OCI-LY1 (cell line): ENCODE data around the gene NEU3.
"Not testable (repeated sequence)": the region's sequence is repeated elsewhere in the genome, so short reads cannot be mapped to it uniquely, and the experiment has no call there.

Source experiments
- H2AFZ ChIP-seq: fragments of 200-600 bp; sonication (generic), shearing (Covaris generic); 2 replicates; pipeline ENCODE4 v1.6.0; 2014; ENCODE audit warnings: antibody characterized with exemption, mild to moderate bottlenecking, low read length
- H3F3A ChIP-seq: fragments of 200-600 bp; sonication (generic), shearing (Covaris generic); 2 replicates; pipeline ENCODE4 v1.6.0; 2014; ENCODE audit warnings: mild to moderate bottlenecking, antibody characterized with exemption, low read length, moderate library complexity; ENCODE audit not compliant: insufficient read depth
- H3K27ac ChIP-seq: fragments of 200-600 bp; sonication (generic); 2 replicates; pipeline ENCODE4 v1.5.1; 2014; ENCODE audit warnings: low read length, mixed run types, mild to moderate bottlenecking, low read depth; ENCODE audit not compliant: poor library complexity, severe bottlenecking
- H3K27me3 ChIP-seq: fragments of 200-600 bp; sonication (generic); 2 replicates; pipeline ENCODE4 v1.6.0; 2014; ENCODE audit warnings: antibody characterized with exemption, mild to moderate bottlenecking, low read length, moderate library complexity; ENCODE audit not compliant: insufficient read depth
- H3K36me3 ChIP-seq: fragments of 200-600 bp; sonication (generic); 2 replicates; pipeline ENCODE4 v1.6.1; 2014; ENCODE audit warnings: mild to moderate bottlenecking, antibody characterized with exemption, low read length, moderate library complexity, mixed read lengths; ENCODE audit not compliant: insufficient read depth
- H3K4me1 ChIP-seq: fragments of 200-600 bp; sonication (generic); 2 replicates; pipeline ENCODE4 v1.5.1; 2014; ENCODE audit warnings: mild to moderate bottlenecking, low read length, moderate library complexity; ENCODE audit not compliant: insufficient read depth, severe bottlenecking
- H3K4me2 ChIP-seq: fragments of 200-600 bp; sonication (generic), shearing (Covaris generic); 2 replicates; pipeline ENCODE4 v1.6.1; 2014; ENCODE audit warnings: low read length
- H3K4me3 ChIP-seq: fragments of 200-600 bp; sonication (generic); 2 replicates; pipeline ENCODE4 v1.5.1; 2014; ENCODE audit warnings: low read length, low read depth, mild to moderate bottlenecking, mixed read lengths; ENCODE audit not compliant: poor library complexity, severe bottlenecking
- H3K79me2 ChIP-seq: fragments of 200-600 bp; shearing (Covaris generic); 2 replicates; pipeline ENCODE4 v1.6.1; 2016; ENCODE audit warnings: mixed run types, low read length, mixed read lengths; ENCODE audit not compliant: insufficient read depth
- H3K9ac ChIP-seq: fragments of 200-600 bp; sonication (generic), shearing (Covaris generic); 2 replicates; pipeline ENCODE4 v1.6.1; 2014; ENCODE audit warnings: mild to moderate bottlenecking, low read length, mixed read lengths
- H3K9me2 ChIP-seq: fragments of 200-600 bp; sonication (generic), shearing (Covaris generic); 2 replicates; pipeline ENCODE4 v1.6.1; 2014; ENCODE audit warnings: low read depth, mild to moderate bottlenecking, low read length, mixed read lengths
- H3K9me3 ChIP-seq: fragments of 200-600 bp; shearing (Covaris generic); 2 replicates; pipeline ENCODE4 v1.6.1; 2014; ENCODE audit warnings: low read length, mixed read lengths
- H4K20me1 ChIP-seq: fragments of 200-600 bp; sonication (generic), shearing (Covaris generic); 2 replicates; pipeline ENCODE4 v1.6.0; 2016; ENCODE audit warnings: mild to moderate bottlenecking, low read length; ENCODE audit not compliant: insufficient read depth
- EZH2 ChIP-seq: fragments of 200-600 bp; sonication (generic), shearing (Covaris generic); IDR thresholded peaks from 2 replicates; pipeline ENCODE4 v1.8.0; 2017; ENCODE audit warnings: borderline replicate concordance, mixed run types, mild to moderate bottlenecking, antibody characterized with exemption, low read length, moderate library complexity, mixed read lengths
- TF ChIP-seq, protein P1 (sequence below): fragments of 200-600 bp; sonication (generic), shearing (Covaris generic); IDR thresholded peaks from 2 replicates; pipeline ENCODE4 v1.5.1; 2017; ENCODE audit warnings: mild to moderate bottlenecking, antibody characterized with exemption, low read length, moderate library complexity, mixed read lengths

The NEU3 gene

GRCh38 chr11:75040167-75040770 lies 51.5 kb downstream of the NEU3 start:
- Histone ChIP-seq H3K27me3 (no peaks in the 10 kb centered on the region), H2AFZ (no peak overlapping the region), H3K4me2 (no peak overlapping the region), H3K79me2 (no peaks in the 10 kb centered on the region), H3F3A (no peaks in the 10 kb centered on the region), H3K4me1 (peaks cover 13% of the 10 kb centered on the region), H3K9me3 (no peaks in the 10 kb centered on the region), H3K36me3 (no peaks in the 10 kb centered on the region), H3K9ac (no peak overlapping the region), H4K20me1 (no peaks in the 10 kb centered on the region), H3K27ac (no peak overlapping the region), H3K4me3 (no peak overlapping the region), H3K9me2 (no peaks in the 10 kb centered on the region)
- no peak for TF ChIP-seq EZH2
- TF ChIP-seq, protein P1, sequence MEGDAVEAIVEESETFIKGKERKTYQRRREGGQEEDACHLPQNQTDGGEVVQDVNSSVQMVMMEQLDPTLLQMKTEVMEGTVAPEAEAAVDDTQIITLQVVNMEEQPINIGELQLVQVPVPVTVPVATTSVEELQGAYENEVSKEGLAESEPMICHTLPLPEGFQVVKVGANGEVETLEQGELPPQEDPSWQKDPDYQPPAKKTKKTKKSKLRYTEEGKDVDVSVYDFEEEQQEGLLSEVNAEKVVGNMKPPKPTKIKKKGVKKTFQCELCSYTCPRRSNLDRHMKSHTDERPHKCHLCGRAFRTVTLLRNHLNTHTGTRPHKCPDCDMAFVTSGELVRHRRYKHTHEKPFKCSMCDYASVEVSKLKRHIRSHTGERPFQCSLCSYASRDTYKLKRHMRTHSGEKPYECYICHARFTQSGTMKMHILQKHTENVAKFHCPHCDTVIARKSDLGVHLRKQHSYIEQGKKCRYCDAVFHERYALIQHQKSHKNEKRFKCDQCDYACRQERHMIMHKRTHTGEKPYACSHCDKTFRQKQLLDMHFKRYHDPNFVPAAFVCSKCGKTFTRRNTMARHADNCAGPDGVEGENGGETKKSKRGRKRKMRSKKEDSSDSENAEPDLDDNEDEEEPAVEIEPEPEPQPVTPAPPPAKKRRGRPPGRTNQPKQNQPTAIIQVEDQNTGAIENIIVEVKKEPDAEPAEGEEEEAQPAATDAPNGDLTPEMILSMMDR, result no peak

DNA sequence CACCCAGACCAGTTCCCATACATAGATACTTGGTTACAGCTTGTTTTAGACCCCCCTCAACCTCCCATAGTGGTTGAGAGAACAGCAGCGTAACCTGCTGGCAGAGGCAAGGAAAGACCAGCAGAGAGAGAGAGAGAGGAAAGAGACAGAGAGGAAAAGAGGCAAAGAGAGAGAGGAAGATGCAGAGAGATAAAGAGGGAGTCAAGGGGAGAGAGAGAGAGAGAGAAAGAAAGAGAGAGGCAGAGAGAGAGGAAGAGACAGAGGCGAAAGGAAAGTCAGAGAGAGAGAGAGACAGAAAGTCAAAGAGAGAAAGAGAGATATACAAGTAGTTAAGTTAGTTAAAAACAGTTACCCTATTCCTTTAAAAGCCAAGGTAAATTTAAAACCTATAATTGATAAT lies 52.5 kb downstream of the NEU3 start:
- Histone ChIP-seq H3K9ac (no peak overlapping the region), H3K36me3 (no peaks in the 10 kb centered on the region), H3K4me1 (peaks cover 3% of the 10 kb centered on the region), H3K79me2 (no peaks in the 10 kb centered on the region), H3K27ac (no peak overlapping the region), H3K9me3 (no peaks in the 10 kb centered on the region), H3K9me2 (no peaks in the 10 kb centered on the region), H3K27me3 (no peaks in the 10 kb centered on the region), H2AFZ (no peak overlapping the region), H3K4me3 (no peak overlapping the region), H4K20me1 (no peaks in the 10 kb centered on the region), H3K4me2 (no peak overlapping the region), H3F3A (no peaks in the 10 kb centered on the region)
- no peak for TF ChIP-seq EZH2
- TF ChIP-seq, protein P1, result no peak

DNA sequence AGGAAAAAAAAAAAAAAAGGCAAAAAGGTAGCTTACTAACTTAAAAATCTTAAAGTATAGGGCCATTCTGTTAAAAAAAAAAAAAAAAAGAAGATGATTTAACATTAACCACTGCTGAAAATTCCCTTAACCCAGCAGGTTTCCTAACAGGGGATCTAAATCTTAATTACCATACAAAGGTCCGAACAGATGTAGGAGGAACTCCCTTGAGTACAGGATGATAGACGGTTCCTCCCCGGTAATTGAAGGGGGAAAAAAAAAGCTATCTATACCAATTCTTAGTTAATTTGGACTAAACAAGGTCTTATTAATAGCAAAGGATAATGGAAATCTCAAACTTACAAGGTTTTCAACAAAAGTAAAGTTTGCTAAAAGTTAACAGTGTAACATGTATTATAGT lies 53.1 kb downstream of the NEU3 start:
- H4K20me1 ChIP-seq, H3F3A ChIP-seq, H2AFZ ChIP-seq, H3K4me2 ChIP-seq, H3K9ac ChIP-seq, H3K79me2 ChIP-seq, H3K27me3 ChIP-seq, H3K4me1 ChIP-seq, H3K4me3 ChIP-seq, H3K36me3 ChIP-seq, H3K9me3 ChIP-seq, H3K27ac ChIP-seq, H3K9me2 ChIP-seq: not testable (repeated sequence)

DNA sequence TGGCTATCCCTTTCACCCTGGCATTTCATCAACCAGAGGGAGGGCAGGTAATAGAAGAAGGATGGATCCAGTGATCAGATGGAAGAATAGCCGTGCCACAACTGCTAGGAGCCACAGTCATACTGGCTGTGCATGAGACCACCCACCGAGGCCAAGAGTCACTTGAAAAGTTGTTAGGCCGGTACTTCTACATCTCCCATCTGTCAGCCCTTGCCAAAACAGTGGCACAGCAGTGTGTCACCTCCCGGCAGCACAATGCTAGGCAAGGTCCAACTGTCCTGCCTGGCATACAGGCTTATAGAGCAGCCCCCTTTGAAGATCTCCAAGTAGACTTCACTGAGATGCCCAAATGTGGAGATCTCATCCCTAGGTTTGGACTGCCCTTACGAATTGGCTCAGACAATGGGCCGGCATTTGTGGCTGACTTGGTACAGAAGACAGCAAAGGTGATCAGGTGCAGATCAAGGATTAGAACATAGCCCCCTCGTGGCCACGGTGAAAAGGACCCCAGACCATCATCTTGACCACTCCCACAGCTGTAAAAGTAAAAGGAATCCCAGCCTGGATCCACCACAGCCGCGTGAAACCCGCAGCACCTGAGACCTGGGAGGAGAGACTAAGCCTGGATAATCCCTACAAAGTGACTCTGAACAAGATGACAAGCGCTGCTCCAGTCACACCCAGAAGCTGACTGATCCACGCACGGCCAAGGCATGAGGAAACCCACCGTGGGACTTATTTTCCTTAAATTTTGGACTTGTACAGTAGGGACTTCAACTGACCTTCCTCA lies 55.8 kb downstream of the NEU3 start:
- H3K36me3 ChIP-seq, H3K4me2 ChIP-seq, H3K79me2 ChIP-seq: not testable (repeated sequence)

DNA sequence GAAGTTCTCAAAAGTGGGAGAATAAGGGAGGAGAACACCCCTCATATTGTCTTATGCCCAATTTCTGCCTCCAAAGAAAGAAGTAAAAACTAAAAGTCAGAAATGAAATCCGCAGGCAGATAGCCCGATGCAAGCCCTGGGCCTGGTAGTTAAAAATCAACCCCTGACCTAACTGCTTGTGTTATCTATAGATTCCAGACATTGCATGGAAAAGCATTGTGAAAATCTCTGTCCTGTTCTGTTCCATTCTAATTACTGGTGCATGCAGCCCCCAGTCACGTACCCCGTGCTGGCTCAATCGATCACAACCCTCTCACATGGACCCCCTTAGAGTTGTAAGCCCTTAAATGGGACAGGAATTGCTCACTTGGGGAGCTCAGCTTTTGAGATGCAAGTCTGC lies 57.9 kb downstream of the NEU3 start:
- H3K27me3 ChIP-seq, H3K4me2 ChIP-seq: not testable (repeated sequence)
- H3K4me1 ChIP-seq, result peaks cover 20% of the 10 kb centered on the region

More for the DNA sequence above, 55.8 kb downstream of the NEU3 start:
- not testable (repeated sequence) for H3K27ac ChIP-seq, H2AFZ ChIP-seq, H3K27me3 ChIP-seq, H3K4me1 ChIP-seq, H3K4me3 ChIP-seq, H3K9ac ChIP-seq, H3K9me2 ChIP-seq, H3F3A ChIP-seq, H3K9me3 ChIP-seq, H4K20me1 ChIP-seq

More for the DNA sequence above, 57.9 kb downstream of the NEU3 start:
- H3F3A ChIP-seq, H3K79me2 ChIP-seq, H3K9ac ChIP-seq, H3K9me2 ChIP-seq, H2AFZ ChIP-seq, H3K27ac ChIP-seq, H3K36me3 ChIP-seq, H4K20me1 ChIP-seq, H3K9me3 ChIP-seq, H3K4me3 ChIP-seq: not testable (repeated sequence)
